ENCODE data around the gene FAM221A.

DNA sequence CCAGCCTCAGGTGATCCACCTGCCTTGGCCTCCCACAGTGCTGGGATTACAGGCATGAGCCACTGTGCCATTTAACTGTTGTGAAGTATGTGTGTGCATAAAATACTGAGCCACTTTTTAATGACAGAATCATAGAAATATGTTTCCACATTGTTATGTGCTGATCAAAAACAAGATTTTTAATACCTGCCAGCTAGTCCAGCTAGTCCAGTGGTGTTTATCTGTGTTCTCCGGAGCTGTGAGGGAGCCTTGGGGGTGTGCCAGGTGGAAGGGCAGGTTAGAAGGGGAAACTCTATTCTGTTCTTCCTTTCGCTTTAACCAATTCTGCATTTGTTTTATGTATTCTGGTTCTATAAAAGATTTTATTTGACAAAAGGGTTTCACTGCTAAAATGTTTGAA lies 7.0 kb downstream of the FAM221A start:
- TF ChIP-seq CTCF (conservative IDR thresholded peaks at IDR 0.05 in 1 of 2, IDR thresholded peaks at IDR 0.05 in 1 of 2; ENCODE audit: low read depth in 1 of 2, low read length in 2 of 2), result no peak
- no peak for TF ChIP-seq EZH2 (IDR thresholded peaks at IDR 0.05; ENCODE audit: low read length, missing control alignments)

All from fibroblast of lung (primary cell).